ENCODE results near the gene INPP5F. TPM values are rescaled to one million over a fixed set of nuclear protein-coding genes. Genes with fewer than 3 reads are reported as not detected.

The INPP5F gene
- total and polyA plus RNA-seq, 9 of the 15 experiments (the other 6 are each of a cell fraction or from before 2014, with no cell fraction given): 1.6 to 7.3 (median 6.0) TPM

GRCh38 chr10:119737039-119737663 is 11.3 kb downstream of the INPP5F start (continued):
- TF ChIP-seq ATF3 (IDR thresholded peaks at IDR 0.05) (no peak), ATF3 (CRISPR knock-in tag; conservative IDR thresholded peaks at IDR 0.05) (no peak), ERF (CRISPR knock-in tag; IDR thresholded peaks at IDR 0.05) (no peak), RAD51 (IDR thresholded peaks at IDR 0.05; ENCODE audit: borderline replicate concordance, low read depth) (no peak), MYNN (IDR thresholded peaks at IDR 0.05) (no peak), MYNN (CRISPR knock-in tag; IDR thresholded peaks at IDR 0.05) (no peak), ZNF212 (CRISPR knock-in tag; IDR thresholded peaks at IDR 0.05) (no peak), ZNF764 (CRISPR knock-in tag; IDR thresholded peaks at IDR 0.05; ENCODE audit: low read depth) (no peak), PURB (CRISPR knock-in tag; IDR thresholded peaks at IDR 0.05; ENCODE audit: low read depth) (no peak)

- no peaks in the 10 kb centered on the region for H3K9me3 ChIP-seq (replicated peaks; ENCODE audit: control insufficient read depth, insufficient read depth, low read depth, low read length)
- POLR2A ChIA-PET: interaction anchor here (0.7 to 1.4 kb wide), 3 partner anchors 9 to 574 kb away, joined by 3 to 4 read pairs (median 4); no protein-coding TSS in a partner anchor
- peak; percentile 24 to 51 (median 30) for DNase-seq (ENCODE audit: extremely low read depth in 1 of 4, low spot score in 3 of 4)
- H4K20me1 ChIP-seq (replicated peaks; ENCODE audit: control insufficient read depth, insufficient read depth, low read length): no peaks in the 10 kb centered on the region
- no peaks in the 10 kb centered on the region for H3K36me3 ChIP-seq (ENCODE audit: control insufficient read depth, insufficient read depth, low read length)
- no peaks in the 10 kb centered on the region for H3K79me2 ChIP-seq (ENCODE audit: control insufficient read depth, insufficient read depth, low read length)
- intact Hi-C loops (cut with micrococcal nuclease) (no loop called here), in situ Hi-C loops (cut with MboI) (no loop called here)
- H3K4me1 ChIP-seq (replicated peaks in 1 of 2; ENCODE audit: control insufficient read depth in 2 of 2, insufficient read depth in 2 of 2, low read length in 2 of 2): peaks cover 0 to 11% of the 10 kb centered on the region in 2 experiments; a peak in 3 of 5 replicates
- WGBS (ENCODE audit: insufficient coverage, low coverage, missing lambda C conversion rate): 24% methylated on average over 1 of the region's 1 CpG
- BruUV-seq (replicated peaks): no TSS peak
- ATAC-seq: peak; percentile 86
- H3K27ac ChIP-seq (ENCODE audit: extremely low read depth, low read depth, low read length): no peak overlapping the region
- FAIRE-seq: peak; percentile 32
- H3K27me3 ChIP-seq (ENCODE audit: control insufficient read depth in 2 of 2, insufficient read depth in 2 of 2, low read length in 2 of 2): no peaks in the 10 kb centered on the region
- H3K4me2 ChIP-seq (ENCODE audit: insufficient read depth, low read length): no peak overlapping the region
- no peak overlapping the region for H3K9ac ChIP-seq (ENCODE audit: insufficient read depth in 1 of 2, low read depth in 2 of 2, low read length in 2 of 2)
- H2AFZ ChIP-seq (ENCODE audit: low read depth, low read length): no peak overlapping the region
- no peaks in the 10 kb centered on the region for H3K9me1 ChIP-seq (ENCODE audit: control insufficient read depth, insufficient read depth, low read length)
- CTCF ChIA-PET (ENCODE audit: low intra/inter-chr PET ratio): no interaction called here
- no peak overlapping the region for H3K4me3 ChIP-seq
- TF ChIP-seq POLR3G (IDR thresholded peaks at IDR 0.05; ENCODE audit: extremely low read depth, insufficient read length, insufficient replicate concordance) (no peak), ZKSCAN8 (CRISPR knock-in tag; IDR thresholded peaks at IDR 0.05) (no peak), ZNF766 (CRISPR knock-in tag; conservative IDR thresholded peaks at IDR 0.05) (no peak), DDX20 (tag; IDR thresholded peaks at IDR 0.05; ENCODE audit: low read depth) (no peak), YY1 (IDR thresholded peaks at IDR 0.05; ENCODE audit: borderline replicate concordance in 1 of 3, control insufficient read depth in 1 of 3, extremely low read depth in 1 of 3, insufficient read depth in 3 of 3, insufficient read length in 1 of 3, insufficient replicate concordance in 2 of 3, low read depth in 1 of 3, low read length in 2 of 3) (peak in 1 of 3 experiments; percentile 64), ZEB2 (IDR thresholded peaks at IDR 0.05) (no peak), ZNF589 (CRISPR knock-in tag; IDR thresholded peaks at IDR 0.05; ENCODE audit: low read depth) (no peak), NFIX (CRISPR knock-in tag; IDR thresholded peaks at IDR 0.05; ENCODE audit: low read depth) (no peak), POLR2A (conservative IDR thresholded peaks at IDR 0.05) (no peak), PHF21A (IDR thresholded peaks at IDR 0.05; ENCODE audit: borderline replicate concordance, low read depth) (no peak), MAZ (CRISPR knock-in tag; conservative IDR thresholded peaks at IDR 0.05 in 1 of 2, IDR thresholded peaks at IDR 0.05 in 1 of 2) (no peak), FOXK2 (conservative IDR thresholded peaks at IDR 0.05 in 1 of 2, IDR thresholded peaks at IDR 0.05 in 1 of 2; ENCODE audit: low read depth in 2 of 2) (no peak), STAT5B (CRISPR knock-in tag; IDR thresholded peaks at IDR 0.05) (no peak), GTF2F1 (IDR thresholded peaks at IDR 0.05; ENCODE audit: low read depth, low read length) (no peak), TCF7 (IDR thresholded peaks at IDR 0.05; ENCODE audit: borderline replicate concordance) (no peak)
Measured at GRCh38 chr10:119737823-119738222, 12.0 kb downstream of the INPP5F start.

Measured in K562 (cell line).